HG02970 (cell line): ENCODE measurements around the gene EIF5A.
A peak's percentile ranks its signal among the peaks of the same experiment; 100 is the strongest.

ENCODE experiments used
- ATAC-seq: cut with Tn5 transposase; IDR thresholded peaks from one replicate; pipeline ENCODE4 v1.9.1; 2021; ENCODE audit warnings: mild to moderate bottlenecking, moderate library complexity, moderate number of reproducible peaks; ENCODE audit not compliant: unreplicated experiment, low FRiP score

EIF5A gene

GRCh38 chr17:7283471-7284216, 23.8 kb upstream of the EIF5A start:
- ATAC-seq = no peak

GRCh38 chr17:7284911-7285310, 22.5 kb upstream of the EIF5A start:
- no peak for ATAC-seq

GRCh38 chr17:7285679-7286078, 21.7 kb upstream of the EIF5A start:
- no peak for ATAC-seq

- no peak for ATAC-seq
Measured at GRCh38 chr17:7289256-7290032, 18.0 kb upstream of the EIF5A start.

GRCh38 chr17:7290166-7290565, 17.3 kb upstream of the EIF5A start:
- ATAC-seq = no peak

- ATAC-seq = no peak
Measured at GRCh38 chr17:7290685-7291084, 16.7 kb upstream of the EIF5A start.

- ATAC-seq = no peak
Measured at GRCh38 chr17:7292194-7292593, 15.2 kb upstream of the EIF5A start.

- no peak for ATAC-seq
Measured at GRCh38 chr17:7292729-7293128, 14.7 kb upstream of the EIF5A start.

- ATAC-seq = no peak
Measured at GRCh38 chr17:7293159-7293558, 14.3 kb upstream of the EIF5A start.

GRCh38 chr17:7293816-7294613, 13.4 kb upstream of the EIF5A start:
- ATAC-seq = no peak

GRCh38 chr17:7294614-7295153, 12.7 kb upstream of the EIF5A start, which contains the start of gene YBX2:
Gene YBX2, minus strand, starts transcription at chr17:7294639. Its CDS starts 139 bp downstream, at chr17:7294500.
- no peak for ATAC-seq

- no peak for ATAC-seq
Measured at GRCh38 chr17:7295230-7296180, 11.9 kb upstream of the EIF5A start.

GRCh38 chr17:7296189-7296861, 11.1 kb upstream of the EIF5A start:
- ATAC-seq = no peak

- ATAC-seq = no peak
Measured at GRCh38 chr17:7304179-7304578, 3.2 kb upstream of the EIF5A start.

GRCh38 chr17:7307686-7308624, 527 bp downstream of the EIF5A start:
- ATAC-seq = peak; percentile 1

GRCh38 chr17:7308625-7309433, 1.4 kb downstream of the EIF5A start:
- ATAC-seq = no peak

- ATAC-seq = no peak
Measured at GRCh38 chr17:7309628-7310027, 2.2 kb downstream of the EIF5A start.
